ENCODE measurements around the gene LAG3.

The LAG3 gene

DNA sequence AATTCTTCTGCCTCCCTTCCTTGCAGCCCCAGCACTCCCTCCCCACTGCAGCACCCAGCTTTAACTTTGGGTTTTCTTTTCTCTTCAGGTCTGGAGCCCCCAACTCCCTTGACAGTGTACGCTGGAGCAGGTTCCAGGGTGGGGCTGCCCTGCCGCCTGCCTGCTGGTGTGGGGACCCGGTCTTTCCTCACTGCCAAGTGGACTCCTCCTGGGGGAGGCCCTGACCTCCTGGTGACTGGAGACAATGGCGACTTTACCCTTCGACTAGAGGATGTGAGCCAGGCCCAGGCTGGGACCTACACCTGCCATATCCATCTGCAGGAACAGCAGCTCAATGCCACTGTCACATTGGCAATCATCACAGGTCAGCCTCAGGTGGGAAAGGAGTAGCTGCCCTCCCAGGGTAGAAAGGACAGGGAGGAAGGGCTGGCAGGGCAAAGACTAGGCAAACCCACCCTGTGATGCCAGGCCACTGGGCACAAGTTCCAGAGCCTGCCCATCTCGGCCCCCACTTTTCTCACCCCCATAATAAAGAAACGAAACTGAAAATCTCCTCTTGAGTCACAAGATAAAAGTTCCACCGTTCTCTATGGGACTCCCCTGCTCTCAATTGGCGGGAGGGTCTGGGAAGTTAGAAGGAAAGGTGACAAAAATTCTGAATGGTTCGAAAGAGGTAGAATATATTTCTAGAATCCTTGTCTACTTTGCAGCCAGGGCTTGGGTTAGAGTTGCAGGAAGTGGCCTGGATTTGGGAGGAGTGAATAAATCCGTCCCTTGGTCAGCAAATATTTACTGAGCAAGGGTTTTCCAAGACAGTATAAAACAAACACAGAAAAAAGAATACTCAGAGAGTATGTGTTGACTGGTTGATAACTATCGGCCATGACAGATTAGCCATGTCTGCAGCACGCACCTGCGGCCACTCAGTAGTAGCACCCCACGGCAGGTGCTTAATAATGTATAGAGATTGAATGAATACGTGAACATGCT is 3.2 kb downstream of the LAG3 start:
- H3K4me1 ChIP-seq (ENCODE audit: control insufficient read depth, insufficient read depth, low read length), result peaks cover 6% of the 10 kb centered on the region
- no peak overlapping the region for H3K9ac ChIP-seq (ENCODE audit: low read depth, low read length)
- no peaks in the 10 kb centered on the region for H3K9me3 ChIP-seq (replicated peaks; ENCODE audit: low read length)
- no peak overlapping the region for H3K4me2 ChIP-seq (ENCODE audit: low read length)
- no peak overlapping the region for H3K4me3 ChIP-seq (ENCODE audit: low read length)
- no peaks in the 10 kb centered on the region for H3K27me3 ChIP-seq (ENCODE audit: control insufficient read depth, insufficient read depth, low read length)
- H3K36me3 ChIP-seq (ENCODE audit: insufficient read depth, low read length), result peaks cover 33% of the 10 kb centered on the region

DNA sequence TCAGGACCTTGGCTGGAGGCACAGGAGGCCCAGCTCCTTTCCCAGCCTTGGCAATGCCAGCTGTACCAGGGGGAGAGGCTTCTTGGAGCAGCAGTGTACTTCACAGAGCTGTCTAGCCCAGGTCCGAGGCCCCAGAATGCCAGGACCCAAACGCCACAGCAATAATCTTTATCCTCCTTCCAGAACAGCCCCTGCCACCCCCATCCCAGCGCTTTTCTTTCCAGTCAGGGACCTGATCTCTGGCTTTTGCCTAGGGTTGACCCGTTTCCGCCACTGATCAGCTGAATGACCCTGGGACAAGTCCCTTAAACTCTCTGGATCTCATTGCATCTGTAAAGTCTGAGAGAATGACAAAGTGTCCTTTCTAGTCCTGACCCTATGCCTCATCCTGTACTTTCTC is 5.1 kb downstream of the LAG3 start:
- no peak overlapping the region for H3K4me3 ChIP-seq (ENCODE audit: low read length)
- H3K9ac ChIP-seq (ENCODE audit: low read depth, low read length), result no peak overlapping the region
- H3K4me1 ChIP-seq (ENCODE audit: control insufficient read depth, insufficient read depth, low read length), result peaks cover 6% of the 10 kb centered on the region
- peaks cover 19% of the 10 kb centered on the region for H3K36me3 ChIP-seq (ENCODE audit: insufficient read depth, low read length)
- no peaks in the 10 kb centered on the region for H3K9me3 ChIP-seq (replicated peaks; ENCODE audit: low read length)
- H3K4me2 ChIP-seq (ENCODE audit: low read length), result no peak overlapping the region
- no peaks in the 10 kb centered on the region for H3K27me3 ChIP-seq (ENCODE audit: control insufficient read depth, insufficient read depth, low read length)

DNA sequence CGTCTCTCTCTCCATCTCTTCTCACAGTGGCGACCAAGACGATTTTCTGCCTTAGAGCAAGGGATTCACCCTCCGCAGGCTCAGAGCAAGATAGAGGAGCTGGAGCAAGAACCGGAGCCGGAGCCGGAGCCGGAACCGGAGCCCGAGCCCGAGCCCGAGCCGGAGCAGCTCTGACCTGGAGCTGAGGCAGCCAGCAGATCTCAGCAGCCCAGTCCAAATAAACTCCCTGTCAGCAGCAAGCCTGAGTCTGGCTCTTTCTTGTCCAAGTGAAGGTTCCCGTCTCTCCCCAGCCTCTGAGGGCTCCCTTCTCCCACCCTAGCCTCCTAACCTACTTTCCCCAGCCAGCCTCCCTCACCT is 5.9 kb downstream of the LAG3 start:
- Histone ChIP-seq H3K9ac (ENCODE audit: low read depth, low read length) (no peak overlapping the region), H3K9me3 (replicated peaks; ENCODE audit: low read length) (no peaks in the 10 kb centered on the region), H3K4me2 (ENCODE audit: low read length) (peak overlapping the region; percentile 70), H3K4me3 (ENCODE audit: low read length) (peak overlapping the region; percentile 35), H3K4me1 (ENCODE audit: control insufficient read depth, insufficient read depth, low read length) (peaks cover 6% of the 10 kb centered on the region), H3K27me3 (ENCODE audit: control insufficient read depth, insufficient read depth, low read length) (no peaks in the 10 kb centered on the region), H3K36me3 (ENCODE audit: insufficient read depth, low read length) (peaks cover 16% of the 10 kb centered on the region)

DNA sequence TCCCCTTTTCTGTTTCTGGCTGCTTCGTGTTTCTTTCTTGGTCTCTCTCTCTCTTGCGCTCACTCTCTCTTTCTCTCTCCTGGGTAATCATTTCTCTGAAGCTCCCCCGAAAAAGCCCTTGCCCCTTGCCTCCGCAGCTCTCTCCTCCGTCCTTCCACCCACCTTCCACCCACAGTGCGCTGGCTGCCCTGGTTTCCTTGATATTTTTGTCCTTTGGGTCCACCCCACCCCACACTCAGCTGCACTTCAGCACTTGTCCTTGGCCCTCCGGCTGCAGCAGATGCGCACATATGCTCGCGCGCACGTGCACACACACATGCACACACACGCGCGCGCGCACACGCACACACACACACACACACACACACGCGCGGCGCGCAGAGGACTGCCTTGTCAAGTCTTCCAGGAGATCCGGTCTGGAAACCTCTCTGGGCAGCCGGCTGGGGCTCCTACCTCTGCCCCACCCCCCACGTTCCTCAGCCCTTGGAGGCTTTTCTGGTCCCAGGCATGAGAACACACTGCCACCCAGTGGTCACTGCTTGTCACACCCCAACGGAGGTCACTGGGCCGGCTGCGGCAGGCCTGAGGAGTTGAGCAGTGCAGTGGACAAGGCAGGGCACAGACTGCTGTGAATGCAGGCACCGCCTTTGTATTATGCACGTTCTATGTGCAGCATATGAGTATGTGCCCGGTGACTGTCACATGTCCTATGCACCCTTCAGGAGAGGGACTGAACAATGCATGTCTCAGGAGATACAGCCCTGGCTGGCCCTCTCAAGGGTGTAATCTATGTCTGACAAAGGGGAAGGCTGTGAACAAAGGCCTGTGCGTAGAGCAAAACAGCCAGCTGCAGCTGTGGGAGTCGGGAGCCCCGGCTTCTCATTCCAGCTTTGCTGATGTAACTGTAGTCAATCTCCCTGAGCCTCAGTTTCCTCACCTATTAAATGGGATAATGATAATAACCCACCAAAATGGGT is 6.5 kb downstream of the LAG3 start:
- Histone ChIP-seq H3K36me3 (ENCODE audit: insufficient read depth, low read length) (peaks cover 16% of the 10 kb centered on the region), H3K4me2 (ENCODE audit: low read length) (peak overlapping the region; percentile 70), H3K27me3 (ENCODE audit: control insufficient read depth, insufficient read depth, low read length) (no peaks in the 10 kb centered on the region), H3K4me1 (ENCODE audit: control insufficient read depth, insufficient read depth, low read length) (peaks cover 6% of the 10 kb centered on the region), H3K9me3 (replicated peaks; ENCODE audit: low read length) (no peaks in the 10 kb centered on the region), H3K4me3 (ENCODE audit: low read length) (peak overlapping the region; percentile 35), H3K9ac (ENCODE audit: low read depth, low read length) (no peak overlapping the region)

DNA sequence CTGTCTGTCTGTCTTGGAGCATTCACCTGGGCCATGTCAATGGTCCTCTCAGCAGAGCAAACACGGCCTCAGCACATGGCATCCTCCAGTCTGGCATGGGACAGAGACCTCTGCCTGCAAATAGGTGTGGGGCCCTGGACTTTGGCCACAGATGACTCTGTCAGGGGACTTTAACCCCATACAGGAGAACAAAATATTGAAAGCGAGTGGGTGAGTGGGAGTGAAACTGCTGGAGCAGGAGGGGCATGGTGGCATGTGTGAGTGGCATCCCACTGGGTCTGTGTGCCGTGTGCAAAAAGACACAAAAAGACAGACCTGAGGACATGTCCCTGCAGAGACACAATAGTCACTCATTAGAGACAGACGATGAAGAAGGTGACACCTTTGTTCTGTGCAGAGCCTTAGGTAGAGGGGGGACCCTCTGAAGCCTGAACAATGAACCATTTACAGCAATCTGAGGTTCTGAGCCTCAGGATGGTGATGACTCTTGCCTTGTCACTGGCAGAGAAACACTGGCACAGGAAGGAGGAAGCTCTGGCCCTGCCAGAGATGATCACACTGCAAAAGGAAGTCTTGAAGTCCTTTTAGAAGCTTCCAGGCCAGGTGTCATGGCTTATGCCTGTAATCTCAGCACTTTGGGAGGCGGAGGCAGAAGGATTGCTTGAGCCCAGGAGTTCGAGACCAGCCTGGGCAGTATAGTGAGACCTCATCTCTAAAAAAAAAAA is 7.5 kb downstream of the LAG3 start:
- no peaks in the 10 kb centered on the region for H3K27me3 ChIP-seq (ENCODE audit: control insufficient read depth, insufficient read depth, low read length)
- H3K4me2 ChIP-seq (ENCODE audit: low read length), result no peak overlapping the region
- H3K9ac ChIP-seq (ENCODE audit: low read depth, low read length), result no peak overlapping the region
- no peaks in the 10 kb centered on the region for H3K9me3 ChIP-seq (replicated peaks; ENCODE audit: low read length)
- H3K36me3 ChIP-seq (ENCODE audit: insufficient read depth, low read length), result peaks cover 14% of the 10 kb centered on the region
- H3K4me3 ChIP-seq (ENCODE audit: low read length), result no peak overlapping the region
- peaks cover 6% of the 10 kb centered on the region for H3K4me1 ChIP-seq (ENCODE audit: control insufficient read depth, insufficient read depth, low read length)

DNA sequence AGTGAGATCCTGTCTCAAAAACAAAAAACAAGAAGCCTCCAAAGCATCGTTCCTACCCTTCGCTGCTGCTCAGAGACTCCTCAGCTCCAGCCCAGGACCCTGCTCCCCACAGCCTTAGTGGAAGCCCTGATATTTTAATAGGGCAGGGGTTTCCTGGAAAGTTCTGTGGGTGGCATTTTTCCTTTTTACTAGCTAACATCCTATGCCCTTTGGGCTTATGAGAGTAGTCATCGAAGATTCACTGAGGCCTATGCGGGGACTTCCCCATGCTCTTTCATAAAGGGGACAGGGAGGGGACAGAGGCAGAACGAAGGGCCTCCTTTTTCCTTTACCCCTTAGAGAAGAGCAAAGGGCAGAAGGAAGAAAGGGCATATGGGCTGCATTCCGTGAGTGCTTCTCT is 8.3 kb downstream of the LAG3 start:
- Histone ChIP-seq H3K36me3 (ENCODE audit: insufficient read depth, low read length) (peaks cover 7% of the 10 kb centered on the region), H3K4me2 (ENCODE audit: low read length) (no peak overlapping the region), H3K9ac (ENCODE audit: low read depth, low read length) (no peak overlapping the region), H3K27me3 (ENCODE audit: control insufficient read depth, insufficient read depth, low read length) (no peaks in the 10 kb centered on the region), H3K4me3 (ENCODE audit: low read length) (no peak overlapping the region), H3K9me3 (replicated peaks; ENCODE audit: low read length) (no peaks in the 10 kb centered on the region), H3K4me1 (ENCODE audit: control insufficient read depth, insufficient read depth, low read length) (peaks cover 6% of the 10 kb centered on the region)

DNA sequence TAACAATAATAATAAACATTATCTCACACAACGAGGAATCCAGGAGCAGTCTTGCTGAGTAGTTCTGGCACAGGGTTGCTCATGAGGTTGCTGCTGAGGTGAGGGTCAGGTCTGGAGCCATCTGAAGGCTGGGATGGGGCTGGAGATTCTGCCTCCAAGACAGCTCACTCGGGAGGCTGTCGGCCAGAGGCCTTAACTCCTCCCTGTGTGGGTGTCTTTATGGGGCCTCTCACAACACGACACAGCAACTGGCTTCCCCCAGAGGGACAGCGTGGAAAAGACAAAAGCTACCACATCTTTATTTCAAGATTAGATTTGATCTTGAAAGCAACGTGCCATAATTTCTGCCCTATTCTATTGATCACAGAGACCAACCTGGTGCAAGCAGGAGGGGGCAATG is 9.8 kb downstream of the LAG3 start:
- peaks cover 6% of the 10 kb centered on the region for H3K4me1 ChIP-seq (ENCODE audit: control insufficient read depth, insufficient read depth, low read length)
- no peaks in the 10 kb centered on the region for H3K27me3 ChIP-seq (ENCODE audit: control insufficient read depth, insufficient read depth, low read length)
- no peak overlapping the region for H3K4me3 ChIP-seq (ENCODE audit: low read length)
- no peak overlapping the region for H3K9ac ChIP-seq (ENCODE audit: low read depth, low read length)
- no peaks in the 10 kb centered on the region for H3K36me3 ChIP-seq (ENCODE audit: insufficient read depth, low read length)
- no peak overlapping the region for H3K4me2 ChIP-seq (ENCODE audit: low read length)
- no peaks in the 10 kb centered on the region for H3K9me3 ChIP-seq (replicated peaks; ENCODE audit: low read length)

DNA sequence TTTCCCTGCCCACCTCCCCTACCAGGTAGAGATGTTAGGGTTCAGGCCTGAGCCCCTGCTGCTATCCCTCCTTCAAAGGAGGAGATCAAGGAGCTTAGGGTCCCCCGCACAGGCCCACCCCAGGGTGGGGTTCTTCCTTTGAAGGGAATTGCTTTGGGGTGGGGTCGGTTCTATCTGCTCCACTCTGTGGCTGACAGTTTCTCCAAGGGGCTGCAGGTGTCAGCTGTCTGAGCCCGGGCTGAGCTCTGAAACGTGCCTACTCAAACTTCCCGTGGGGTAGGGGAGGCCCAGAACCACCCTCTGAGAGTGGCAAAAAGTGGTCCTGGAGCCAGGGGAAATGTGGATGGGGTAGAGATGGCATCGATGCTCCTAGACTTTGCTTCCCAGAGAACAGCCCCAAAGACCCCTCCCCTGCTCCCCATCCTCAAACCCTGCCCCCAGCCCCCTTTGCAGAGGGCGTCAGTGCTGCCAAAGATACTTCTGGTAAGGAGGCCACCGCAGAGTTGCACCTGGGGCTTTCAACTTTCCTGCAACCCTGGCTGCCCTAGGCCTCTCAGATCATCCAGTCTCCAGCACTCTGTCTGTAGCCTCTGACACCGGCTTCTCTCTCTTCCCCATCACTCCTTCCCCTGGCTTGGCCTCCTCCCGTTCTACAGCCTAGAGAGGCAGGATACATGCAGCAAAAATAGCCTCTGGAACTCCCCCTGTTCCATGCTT is 10.7 kb downstream of the LAG3 start:
- no peak overlapping the region for H3K9ac ChIP-seq (ENCODE audit: low read depth, low read length)
- H3K4me2 ChIP-seq (ENCODE audit: low read length), result no peak overlapping the region
- no peak overlapping the region for H3K4me3 ChIP-seq (ENCODE audit: low read length)
- no peaks in the 10 kb centered on the region for H3K9me3 ChIP-seq (replicated peaks; ENCODE audit: low read length)
- peaks cover 6% of the 10 kb centered on the region for H3K4me1 ChIP-seq (ENCODE audit: control insufficient read depth, insufficient read depth, low read length)
- H3K27me3 ChIP-seq (ENCODE audit: control insufficient read depth, insufficient read depth, low read length), result no peaks in the 10 kb centered on the region
- H3K36me3 ChIP-seq (ENCODE audit: insufficient read depth, low read length), result no peaks in the 10 kb centered on the region

DNA sequence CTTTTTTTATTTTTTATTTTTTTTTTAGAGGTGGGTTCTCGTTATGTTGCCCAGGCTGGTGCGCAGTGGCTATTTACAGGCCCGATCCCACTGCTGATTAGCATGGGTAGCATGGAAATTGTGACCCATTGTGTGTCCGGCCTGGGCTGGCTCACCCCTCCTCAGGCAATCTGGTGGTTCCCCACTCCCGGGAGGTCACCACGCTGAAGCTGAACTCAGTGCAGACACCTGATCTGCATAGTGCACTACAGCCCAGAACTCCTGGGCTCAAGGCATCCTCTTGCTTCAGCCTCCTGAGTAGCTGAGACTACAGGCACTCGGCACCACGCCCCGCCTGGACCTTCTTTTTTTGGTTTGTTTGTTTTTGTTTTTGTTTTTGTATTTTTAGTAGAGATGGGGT is 11.5 kb downstream of the LAG3 start:
- Histone ChIP-seq H3K36me3 (ENCODE audit: insufficient read depth, low read length) (no peaks in the 10 kb centered on the region), H3K9me3 (replicated peaks; ENCODE audit: low read length) (no peaks in the 10 kb centered on the region), H3K27me3 (ENCODE audit: control insufficient read depth, insufficient read depth, low read length) (no peaks in the 10 kb centered on the region), H3K4me1 (ENCODE audit: control insufficient read depth, insufficient read depth, low read length) (no peaks in the 10 kb centered on the region), H3K4me2 (ENCODE audit: low read length) (no peak overlapping the region), H3K4me3 (ENCODE audit: low read length) (no peak overlapping the region), H3K9ac (ENCODE audit: low read depth, low read length) (no peak overlapping the region)

DNA sequence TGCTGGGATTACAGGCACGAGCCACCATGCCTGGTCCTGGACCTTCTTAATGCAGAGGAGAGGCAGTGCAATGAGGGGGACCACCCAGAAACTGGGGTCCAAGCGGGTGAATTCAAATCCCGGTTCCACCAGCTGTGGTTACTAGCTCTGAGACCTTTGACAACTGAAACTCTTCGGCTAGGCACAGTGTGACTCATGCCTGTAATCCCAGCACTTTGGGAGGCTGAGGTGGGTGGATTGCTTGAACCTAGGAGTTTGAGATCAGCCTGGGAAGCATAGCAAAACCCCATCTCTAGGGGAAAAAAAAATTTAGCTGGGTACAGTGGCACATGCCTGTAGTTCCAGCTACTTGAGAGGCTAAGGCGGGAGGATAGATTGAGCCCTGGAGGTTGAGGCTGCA is 12.0 kb downstream of the LAG3 start:
- Histone ChIP-seq H3K9me3 (replicated peaks; ENCODE audit: low read length) (no peaks in the 10 kb centered on the region), H3K4me3 (ENCODE audit: low read length) (no peak overlapping the region), H3K36me3 (ENCODE audit: insufficient read depth, low read length) (no peaks in the 10 kb centered on the region), H3K9ac (ENCODE audit: low read depth, low read length) (no peak overlapping the region), H3K27me3 (ENCODE audit: control insufficient read depth, insufficient read depth, low read length) (no peaks in the 10 kb centered on the region), H3K4me1 (ENCODE audit: control insufficient read depth, insufficient read depth, low read length) (no peaks in the 10 kb centered on the region), H3K4me2 (ENCODE audit: low read length) (no peak overlapping the region)
